Measurements from ENCODE around the gene TXLNG.

GRCh38 chrX:16876696-16877095, 90.4 kb downstream of the TXLNG start:
- TF ChIP-seq, protein P1, sequence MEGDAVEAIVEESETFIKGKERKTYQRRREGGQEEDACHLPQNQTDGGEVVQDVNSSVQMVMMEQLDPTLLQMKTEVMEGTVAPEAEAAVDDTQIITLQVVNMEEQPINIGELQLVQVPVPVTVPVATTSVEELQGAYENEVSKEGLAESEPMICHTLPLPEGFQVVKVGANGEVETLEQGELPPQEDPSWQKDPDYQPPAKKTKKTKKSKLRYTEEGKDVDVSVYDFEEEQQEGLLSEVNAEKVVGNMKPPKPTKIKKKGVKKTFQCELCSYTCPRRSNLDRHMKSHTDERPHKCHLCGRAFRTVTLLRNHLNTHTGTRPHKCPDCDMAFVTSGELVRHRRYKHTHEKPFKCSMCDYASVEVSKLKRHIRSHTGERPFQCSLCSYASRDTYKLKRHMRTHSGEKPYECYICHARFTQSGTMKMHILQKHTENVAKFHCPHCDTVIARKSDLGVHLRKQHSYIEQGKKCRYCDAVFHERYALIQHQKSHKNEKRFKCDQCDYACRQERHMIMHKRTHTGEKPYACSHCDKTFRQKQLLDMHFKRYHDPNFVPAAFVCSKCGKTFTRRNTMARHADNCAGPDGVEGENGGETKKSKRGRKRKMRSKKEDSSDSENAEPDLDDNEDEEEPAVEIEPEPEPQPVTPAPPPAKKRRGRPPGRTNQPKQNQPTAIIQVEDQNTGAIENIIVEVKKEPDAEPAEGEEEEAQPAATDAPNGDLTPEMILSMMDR (IDR thresholded peaks at IDR 0.05), result no peak
- no peak for TF ChIP-seq POLR2A (IDR thresholded peaks at IDR 0.05)

Measured in lower leg skin (tissue), 3 donors.